Measurements from ENCODE around the gene ABHD15. TPM values are rescaled to one million over a fixed set of nuclear protein-coding genes. Genes with fewer than 3 reads are reported as not detected.

ABHD15 gene
- total and polyA plus RNA-seq, 2 donors (not counting 1 experiment from before 2014, with no cell fraction given), result 10.9 to 44.1 TPM

DNA sequence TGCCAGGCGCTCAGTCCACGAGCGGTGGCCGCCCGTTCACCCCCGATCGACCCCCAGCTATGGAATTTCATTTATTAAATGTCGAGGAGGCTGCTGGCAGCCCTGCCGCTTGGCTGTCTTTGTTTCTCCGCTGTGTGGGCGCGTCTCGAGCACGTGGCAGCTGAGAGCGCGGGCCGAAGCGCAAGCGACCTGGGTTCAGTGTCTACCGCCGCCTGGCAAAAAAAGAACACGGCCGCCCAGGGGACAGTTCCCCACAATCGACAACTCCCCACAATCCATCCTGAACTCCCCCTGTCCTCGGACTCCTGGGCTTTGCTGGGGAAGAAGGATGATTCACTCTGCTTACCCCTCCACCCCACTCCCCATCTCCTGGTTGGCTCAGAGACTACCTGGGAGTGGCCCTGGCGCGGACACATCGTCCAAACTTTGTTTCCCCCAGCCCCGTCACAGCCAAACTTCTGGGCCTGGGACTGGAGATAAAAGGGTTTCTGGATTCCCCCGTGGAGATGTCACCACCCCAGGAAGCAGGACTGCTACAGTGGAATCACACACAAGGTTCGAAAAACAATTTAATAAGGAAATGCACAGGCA lies 24.4 kb upstream of the ABHD15 start:
- peaks cover 0 to 2% (median 0%) of the 10 kb centered on the region in 3 donors for H3K9me3 ChIP-seq (ENCODE audit: control extremely low read depth in 1 of 3, control insufficient read depth in 2 of 3, insufficient read depth in 1 of 3, low read length in 2 of 3)
- H2AFZ ChIP-seq (ENCODE audit: insufficient read depth, low read depth, low read length, poor library complexity, severe bottlenecking), result peak overlapping the region; percentile 99
- Mint-ChIP-seq H3K4me3 (peak overlapping the region; percentile 91), H3K27ac (peak overlapping the region; percentile 94), H3K9me3 (ENCODE audit: insufficient read depth) (no peaks in the 10 kb centered on the region), H3K27me3 (no peaks in the 10 kb centered on the region), H3K4me1 (peaks cover 56% of the 10 kb centered on the region)
- DNase-seq (peak; percentile 57), ATAC-seq (ENCODE audit: low read depth) (no peak)
- peaks cover 50 to 63% of the 10 kb centered on the region in 2 donors for H3K4me1 ChIP-seq (ENCODE audit: control insufficient read depth in 2 of 2, insufficient read depth in 2 of 2, low read length in 2 of 2)
- WGBS (ENCODE audit: insufficient coverage), result 4% methylated on average over 24 of the region's 31 CpGs
- H4K20me1 ChIP-seq (ENCODE audit: control insufficient read depth, insufficient read depth, low read length, poor library complexity, severe bottlenecking), result peaks cover 14% of the 10 kb centered on the region
- intact Hi-C loops (cut with micrococcal nuclease), result loop anchor here (1.0 to 5.0 kb wide), 3 partner anchors 11 to 171 kb away; no protein-coding TSS in a partner anchor
- TF ChIP-seq, protein P1, sequence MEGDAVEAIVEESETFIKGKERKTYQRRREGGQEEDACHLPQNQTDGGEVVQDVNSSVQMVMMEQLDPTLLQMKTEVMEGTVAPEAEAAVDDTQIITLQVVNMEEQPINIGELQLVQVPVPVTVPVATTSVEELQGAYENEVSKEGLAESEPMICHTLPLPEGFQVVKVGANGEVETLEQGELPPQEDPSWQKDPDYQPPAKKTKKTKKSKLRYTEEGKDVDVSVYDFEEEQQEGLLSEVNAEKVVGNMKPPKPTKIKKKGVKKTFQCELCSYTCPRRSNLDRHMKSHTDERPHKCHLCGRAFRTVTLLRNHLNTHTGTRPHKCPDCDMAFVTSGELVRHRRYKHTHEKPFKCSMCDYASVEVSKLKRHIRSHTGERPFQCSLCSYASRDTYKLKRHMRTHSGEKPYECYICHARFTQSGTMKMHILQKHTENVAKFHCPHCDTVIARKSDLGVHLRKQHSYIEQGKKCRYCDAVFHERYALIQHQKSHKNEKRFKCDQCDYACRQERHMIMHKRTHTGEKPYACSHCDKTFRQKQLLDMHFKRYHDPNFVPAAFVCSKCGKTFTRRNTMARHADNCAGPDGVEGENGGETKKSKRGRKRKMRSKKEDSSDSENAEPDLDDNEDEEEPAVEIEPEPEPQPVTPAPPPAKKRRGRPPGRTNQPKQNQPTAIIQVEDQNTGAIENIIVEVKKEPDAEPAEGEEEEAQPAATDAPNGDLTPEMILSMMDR (IDR thresholded peaks at IDR 0.05), result no peak
- no peak for TF ChIP-seq EZH2 (IDR thresholded peaks at IDR 0.05; ENCODE audit: borderline replicate concordance, insufficient read depth, low read depth, low read length, poor library complexity, severe bottlenecking)
- peaks cover 0 to 7% (median 2%) of the 10 kb centered on the region in 4 experiments for H3K27me3 ChIP-seq (replicated peaks in 1 of 4; ENCODE audit: control extremely low read depth in 1 of 4, control insufficient read depth in 3 of 4, insufficient read depth in 4 of 4, low read length in 3 of 4)
- ChIA-PET POLR2A (interaction anchor here (1.0 to 3.0 kb wide), 4 partner anchors 11 to 24 kb away, joined by 3 to 18 read pairs (median 6); no protein-coding TSS in a partner anchor), CTCF (interaction anchor here (0.6 to 4.7 kb wide), 30 partner anchors 8 to 504 kb away, joined by 3 to 126 read pairs (median 4); partner anchors contain the start of genes ABHD15 and TP53I13)
- peak overlapping the region; percentile 85 for H3K9ac ChIP-seq (ENCODE audit: low read length)
- H3K36me3 ChIP-seq (replicated peaks in 1 of 2; ENCODE audit: control extremely low read depth in 1 of 2, control insufficient read depth in 1 of 2, extremely low read depth in 1 of 2, insufficient read depth in 2 of 2, low read length in 1 of 2), result no peaks in the 10 kb centered on the region
- H3K4me3 ChIP-seq (ENCODE audit: control extremely low read depth in 1 of 5, extremely low read depth in 1 of 5, insufficient read depth in 1 of 5, low read depth in 2 of 5, low read length in 4 of 5), result peak overlapping the region in 4 of 5 experiments; percentile 31 to 75 (median 44)
- H3K4me2 ChIP-seq (replicated peaks; ENCODE audit: low read depth, low read length, poor library complexity, severe bottlenecking), result peak overlapping the region; percentile 99
- H3K79me2 ChIP-seq (ENCODE audit: control insufficient read depth, insufficient read depth, low read length), result peaks cover 35% of the 10 kb centered on the region
- H3K27ac ChIP-seq (ENCODE audit: low read length in 2 of 2), result no peak overlapping the region

All from B cell (primary cell).